HG02642 (cell line): Measurements from ENCODE around the gene MOV10L1.
"Not testable (repeated sequence)": the region's sequence is repeated elsewhere in the genome, so short reads cannot be mapped to it uniquely, and the experiment has no call there.

Experiments used
- ATAC-seq: cut with Tn5 transposase; IDR thresholded peaks from one replicate; pipeline ENCODE4 v1.9.1; 2021; ENCODE audit warnings: mild to moderate bottlenecking; ENCODE audit not compliant: unreplicated experiment, poor library complexity

Gene MOV10L1

GRCh38 chr22:50131894-50132293 lies 42.1 kb downstream of the MOV10L1 start:
- ATAC-seq: no peak

- ATAC-seq: no peak
Measured at GRCh38 chr22:50134481-50134880, 44.7 kb downstream of the MOV10L1 start.

- no peak for ATAC-seq
Measured at GRCh38 chr22:50136581-50137015, 46.8 kb downstream of the MOV10L1 start.

- not testable (repeated sequence) for ATAC-seq
Measured at GRCh38 chr22:50137277-50137676, 47.5 kb downstream of the MOV10L1 start.

GRCh38 chr22:50138041-50138440 lies 48.2 kb downstream of the MOV10L1 start:
- ATAC-seq: no peak

- no peak for ATAC-seq
Measured at GRCh38 chr22:50138988-50139387, 49.2 kb downstream of the MOV10L1 start.

- ATAC-seq: no peak
Measured at GRCh38 chr22:50139843-50140415, 50.1 kb downstream of the MOV10L1 start.

GRCh38 chr22:50140615-50141014 lies 50.8 kb downstream of the MOV10L1 start:
- ATAC-seq: no peak

- no peak for ATAC-seq
Measured at GRCh38 chr22:50141462-50141861, 51.7 kb downstream of the MOV10L1 start.

GRCh38 chr22:50141891-50142363 lies 52.1 kb downstream of the MOV10L1 start:
- ATAC-seq: no peak

GRCh38 chr22:50143096-50143495 lies 53.3 kb downstream of the MOV10L1 start:
- no peak for ATAC-seq

- no peak for ATAC-seq
Measured at GRCh38 chr22:50144005-50144614, 54.3 kb downstream of the MOV10L1 start.

GRCh38 chr22:50145721-50146438 lies 56.1 kb downstream of the MOV10L1 start:
- ATAC-seq: no peak

- ATAC-seq: no peak
Measured at GRCh38 chr22:50146439-50147238, 56.8 kb downstream of the MOV10L1 start.

- ATAC-seq: not testable (repeated sequence)
Measured at GRCh38 chr22:50147258-50148165, 57.7 kb downstream of the MOV10L1 start.

GRCh38 chr22:50148166-50148500 lies 58.3 kb downstream of the MOV10L1 start:
- ATAC-seq: no peak

- peak; percentile 68 for ATAC-seq
Measured at GRCh38 chr22:50148991-50149721, 59.4 kb downstream of the MOV10L1 start.

- ATAC-seq: no peak
Measured at GRCh38 chr22:50150161-50151129, 60.6 kb downstream of the MOV10L1 start.
